Activated naive CD8-positive, alpha-beta T cell treated with anti-CD3 and anti-CD28 coated beads, Interleukin-2, amount 50 U/mL, for 16 hours (primary cell): ENCODE measurements around the gene SKA2.
"Not testable (repeated sequence)": the region's sequence is repeated elsewhere in the genome, so short reads cannot be mapped to it uniquely, and the experiment has no call there.

Experiments
- DNase-seq: peaks from one replicate; pipeline ENCODE4 v3.0.0-alpha.2; 2020; ENCODE audit warnings: low read depth, low spot score

SKA2 gene

DNA sequence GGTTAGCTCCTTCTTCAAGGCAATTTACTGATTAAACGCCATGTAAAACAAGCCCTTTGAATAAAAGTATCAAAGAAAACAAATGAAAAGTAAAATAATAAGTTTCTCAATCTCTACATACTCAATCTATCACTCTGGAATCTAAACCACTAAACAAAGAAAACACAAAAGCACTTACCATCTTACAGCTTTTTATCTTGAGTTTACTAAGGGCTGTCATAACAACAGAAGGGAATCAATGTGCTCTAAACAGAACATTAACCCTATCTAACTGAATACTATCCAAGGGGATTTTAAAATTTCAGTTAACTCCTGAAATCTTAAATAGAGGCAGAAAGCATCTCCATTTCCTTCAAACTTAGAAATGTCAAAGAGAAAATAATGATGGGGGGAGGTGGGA is 3.4 kb downstream of the SKA2 start:
- DNase-seq: no peak

- DNase-seq: no peak
Measured at GRCh38 chr17:59151006-59151405, 4.0 kb downstream of the SKA2 start.

DNA sequence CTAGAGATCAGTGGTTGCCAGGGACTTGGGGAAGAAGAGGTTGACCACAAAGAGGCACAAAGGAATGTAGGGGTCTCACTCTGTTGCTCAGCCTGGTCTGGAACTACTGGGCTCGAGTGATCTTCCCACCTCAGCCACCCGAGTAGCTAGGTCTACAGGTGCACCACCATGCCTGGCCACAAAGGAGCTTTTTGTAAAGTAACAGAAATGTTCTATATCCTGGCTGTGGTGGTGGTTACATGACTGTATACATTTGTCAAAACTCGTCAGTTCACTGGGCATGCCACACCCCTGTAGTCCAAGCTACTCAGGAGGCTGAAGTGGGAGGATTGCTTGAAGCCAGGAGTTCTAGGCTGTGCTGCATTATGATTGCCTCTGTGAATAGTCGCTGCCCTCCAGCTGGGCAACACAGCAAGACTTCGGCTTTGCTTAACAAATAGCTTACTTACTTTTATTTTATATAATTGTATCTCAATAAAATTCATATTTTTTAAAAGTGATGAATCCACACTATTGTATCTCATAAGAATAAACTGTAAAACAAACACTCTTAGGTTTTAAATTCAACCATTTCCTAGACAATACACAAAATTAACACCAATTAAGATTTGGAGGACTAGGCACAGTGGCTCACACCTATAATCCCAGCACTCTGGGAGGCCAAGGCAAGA is 5.0 kb downstream of the SKA2 start:
- no peak for DNase-seq

- no peak for DNase-seq
Measured at GRCh38 chr17:59149051-59149450, 5.9 kb downstream of the SKA2 start.

DNA sequence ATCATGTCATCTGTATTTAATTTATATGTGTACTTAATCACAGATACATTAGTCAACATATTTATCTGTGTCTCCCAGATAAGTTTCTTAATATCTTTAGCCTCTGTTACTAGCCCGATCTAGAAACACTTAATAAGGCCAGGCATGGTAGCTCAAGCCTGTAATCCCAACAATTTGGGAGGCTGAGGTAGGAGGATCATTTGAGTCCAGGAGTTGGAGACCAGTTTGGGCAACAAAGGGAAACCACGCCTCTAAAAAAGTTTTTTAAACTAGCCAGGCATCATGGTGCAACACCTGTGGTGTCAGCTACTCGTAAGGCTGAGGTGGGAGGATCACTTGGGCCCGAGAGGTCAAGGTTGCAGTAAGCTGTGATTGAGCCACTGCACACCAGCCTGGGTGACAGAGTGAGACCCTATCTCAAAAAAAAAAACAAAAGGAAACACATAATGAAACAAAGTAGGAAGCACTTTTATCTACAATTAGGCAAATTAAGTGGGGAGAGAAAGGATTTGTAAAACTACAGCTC is 9.4 kb downstream of the SKA2 start:
- no peak for DNase-seq

DNA sequence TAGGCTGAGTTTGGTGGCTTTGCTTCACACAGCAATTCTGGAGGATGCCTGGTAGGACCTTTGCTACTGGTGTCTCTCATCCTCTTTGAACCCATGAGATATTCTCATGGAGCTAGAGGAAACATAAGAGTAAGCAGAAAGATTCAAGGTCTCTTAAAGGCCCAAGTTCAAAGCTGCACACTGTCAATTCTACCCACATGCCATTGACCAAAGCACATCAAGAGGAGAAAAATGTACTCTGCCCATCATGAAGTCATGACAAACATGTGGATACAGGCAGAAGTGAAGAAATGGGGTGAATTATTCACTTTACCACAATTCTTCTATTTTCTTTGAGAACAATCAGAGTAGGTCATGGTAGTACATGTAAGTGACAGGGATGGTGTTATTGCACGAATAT is 13.1 kb downstream of the SKA2 start:
- no peak for DNase-seq

- DNase-seq: no peak
Measured at GRCh38 chr17:59139939-59140338, 15.0 kb downstream of the SKA2 start.

DNA sequence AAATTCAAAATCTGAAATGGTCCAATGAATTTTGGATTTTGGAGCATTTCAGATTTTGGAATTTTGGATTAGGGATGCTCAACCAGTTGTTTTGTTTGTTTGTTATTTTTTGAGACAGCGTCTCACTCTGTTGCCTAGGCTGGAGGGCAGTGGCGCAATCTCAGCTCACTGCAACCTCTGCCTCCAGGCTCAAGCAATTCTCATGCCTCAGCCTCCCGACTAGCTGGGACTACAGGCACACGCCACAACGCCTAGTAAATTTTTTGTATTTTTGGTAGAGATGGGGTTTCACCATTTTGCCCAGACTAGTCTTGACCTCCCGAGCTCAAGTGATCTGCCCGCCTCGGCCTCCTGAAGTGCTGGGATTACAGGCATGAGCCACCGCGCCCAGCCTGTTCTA is 16.6 kb downstream of the SKA2 start:
- not testable (repeated sequence) for DNase-seq

DNA sequence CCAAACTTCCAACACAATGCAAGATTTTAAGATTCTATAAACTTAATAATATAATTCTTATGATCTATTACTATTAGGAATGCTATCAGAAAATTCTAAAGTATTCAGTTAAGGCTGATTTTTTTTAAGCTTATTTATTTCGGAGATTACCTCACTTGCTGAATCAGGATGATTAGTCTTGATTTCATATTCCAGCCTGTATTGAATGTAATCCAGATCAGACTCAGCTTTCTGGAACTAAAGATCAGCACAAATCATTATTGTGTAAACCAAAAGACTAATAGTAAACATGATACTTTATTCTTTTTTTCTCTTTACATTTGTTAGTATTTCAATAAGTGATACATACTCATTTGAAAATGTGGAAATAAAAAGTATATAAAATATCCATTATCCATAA is 23.9 kb downstream of the SKA2 start:
- no peak for DNase-seq

GRCh38 chr17:59129814-59130213 is 25.2 kb downstream of the SKA2 start:
- DNase-seq: no peak

- no peak for DNase-seq
Measured at GRCh38 chr17:59126809-59127417, 28.1 kb downstream of the SKA2 start.

DNA sequence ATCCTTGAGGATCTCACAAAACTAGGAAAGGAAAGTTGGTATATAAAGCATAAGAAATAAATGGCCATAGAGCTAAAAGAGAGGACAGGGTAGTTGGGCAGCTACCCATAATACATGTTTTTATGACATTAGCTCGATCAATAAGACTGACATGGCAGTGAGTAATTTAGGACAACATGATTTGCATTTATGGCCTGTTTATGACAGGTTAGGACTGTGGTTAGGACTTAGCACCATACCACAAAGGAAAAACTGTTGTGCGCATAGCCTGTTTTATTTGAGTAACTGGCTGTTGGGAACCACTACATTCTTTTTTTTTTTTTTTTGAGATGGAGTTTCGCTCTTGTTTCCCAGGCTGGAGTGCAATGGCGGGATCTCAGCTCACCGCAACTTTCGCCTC is 30.3 kb downstream of the SKA2 start:
- no peak for DNase-seq

GRCh38 chr17:59121901-59122480 is 33.0 kb downstream of the SKA2 start:
- DNase-seq: no peak

DNA sequence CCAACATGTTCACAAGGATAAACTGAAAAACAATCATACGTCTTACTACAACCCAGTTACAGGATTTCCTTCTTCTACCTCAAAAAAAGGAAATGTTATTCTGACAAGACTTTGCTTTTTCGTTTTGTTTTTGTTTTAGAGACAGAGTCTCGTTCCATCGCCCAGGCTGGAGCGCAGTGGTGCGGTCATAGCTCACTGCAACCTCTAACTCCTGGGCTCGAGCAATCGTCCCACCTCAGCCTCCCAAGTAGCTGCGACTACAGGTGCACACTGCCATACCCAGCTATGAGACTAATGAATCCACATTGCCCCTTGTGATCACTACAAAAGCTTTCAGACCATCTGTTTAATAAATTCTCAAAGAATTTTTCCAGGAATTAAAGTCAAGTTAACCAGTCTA is 39.5 kb downstream of the SKA2 start:
- DNase-seq: no peak

- no peak for DNase-seq
Measured at GRCh38 chr17:59111539-59111938, 43.4 kb downstream of the SKA2 start.

DNA sequence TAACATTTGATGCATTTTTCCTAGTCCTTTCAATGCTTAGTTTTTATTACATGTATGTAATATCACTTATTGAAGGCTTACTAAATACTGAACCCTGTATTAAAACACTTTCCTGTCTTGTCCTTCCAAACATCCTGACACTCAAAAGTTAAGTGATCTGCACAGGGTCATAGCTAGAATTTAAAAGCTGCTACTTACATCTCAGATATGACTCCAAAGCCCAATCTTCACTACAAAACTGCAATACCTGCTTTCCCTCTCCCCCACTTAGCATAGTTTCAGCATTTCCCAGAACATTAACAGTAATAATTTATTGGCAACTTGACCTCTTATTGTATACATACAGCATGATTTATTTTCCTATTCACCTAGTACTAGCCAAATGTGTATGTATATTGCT is 44.0 kb downstream of the SKA2 start:
- DNase-seq: no peak

DNA sequence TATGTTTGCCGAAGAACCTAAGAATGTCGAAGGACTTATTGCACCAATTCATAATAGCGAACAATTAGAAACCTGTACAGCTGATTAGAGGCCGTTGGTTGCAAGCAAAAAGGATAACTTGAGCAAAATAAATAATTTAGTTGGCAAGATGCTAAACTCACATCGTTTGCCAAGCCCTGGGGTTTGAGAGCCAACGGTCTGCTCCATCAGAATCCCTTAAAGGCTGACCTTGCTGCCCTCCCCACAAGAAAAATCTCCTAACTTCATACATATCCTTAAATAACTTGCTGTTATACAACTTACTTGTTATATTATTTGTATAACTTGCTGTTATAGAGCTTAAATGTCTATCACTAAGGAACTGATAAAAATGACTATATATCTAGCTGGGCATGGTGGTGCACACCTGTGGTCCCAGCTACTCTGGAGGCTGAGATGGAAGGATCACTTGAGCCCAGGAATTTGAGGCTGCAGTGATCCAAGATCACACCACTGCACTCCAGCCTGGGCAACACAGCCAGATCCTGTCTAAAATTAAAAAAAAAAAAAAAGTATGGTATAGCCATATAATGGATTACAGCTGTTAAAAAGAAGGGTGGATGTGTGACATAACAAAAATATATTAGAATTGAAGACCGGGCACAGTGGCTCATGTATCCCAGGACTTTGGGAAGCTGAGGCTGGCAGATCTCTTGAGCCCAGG is 46.4 kb downstream of the SKA2 start:
- no peak for DNase-seq

DNA sequence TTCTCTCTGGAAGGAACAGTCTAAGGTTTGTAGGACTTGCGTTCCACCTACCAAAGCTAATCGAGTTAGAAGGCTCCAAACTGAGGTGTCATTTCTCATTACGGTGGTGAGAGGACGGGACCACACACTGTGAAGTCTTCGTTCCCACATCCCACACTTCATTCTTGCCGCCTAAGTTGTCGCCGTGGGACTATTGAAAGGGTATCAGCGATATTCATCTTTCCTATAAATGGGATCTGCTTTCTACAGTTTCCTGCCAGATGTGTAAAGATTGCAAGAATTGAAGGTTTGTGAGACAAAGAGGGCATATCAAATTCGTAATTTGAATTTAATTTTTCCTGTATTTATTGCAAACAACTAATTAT is 47.7 kb downstream of the SKA2 start:
- no peak for DNase-seq

DNA sequence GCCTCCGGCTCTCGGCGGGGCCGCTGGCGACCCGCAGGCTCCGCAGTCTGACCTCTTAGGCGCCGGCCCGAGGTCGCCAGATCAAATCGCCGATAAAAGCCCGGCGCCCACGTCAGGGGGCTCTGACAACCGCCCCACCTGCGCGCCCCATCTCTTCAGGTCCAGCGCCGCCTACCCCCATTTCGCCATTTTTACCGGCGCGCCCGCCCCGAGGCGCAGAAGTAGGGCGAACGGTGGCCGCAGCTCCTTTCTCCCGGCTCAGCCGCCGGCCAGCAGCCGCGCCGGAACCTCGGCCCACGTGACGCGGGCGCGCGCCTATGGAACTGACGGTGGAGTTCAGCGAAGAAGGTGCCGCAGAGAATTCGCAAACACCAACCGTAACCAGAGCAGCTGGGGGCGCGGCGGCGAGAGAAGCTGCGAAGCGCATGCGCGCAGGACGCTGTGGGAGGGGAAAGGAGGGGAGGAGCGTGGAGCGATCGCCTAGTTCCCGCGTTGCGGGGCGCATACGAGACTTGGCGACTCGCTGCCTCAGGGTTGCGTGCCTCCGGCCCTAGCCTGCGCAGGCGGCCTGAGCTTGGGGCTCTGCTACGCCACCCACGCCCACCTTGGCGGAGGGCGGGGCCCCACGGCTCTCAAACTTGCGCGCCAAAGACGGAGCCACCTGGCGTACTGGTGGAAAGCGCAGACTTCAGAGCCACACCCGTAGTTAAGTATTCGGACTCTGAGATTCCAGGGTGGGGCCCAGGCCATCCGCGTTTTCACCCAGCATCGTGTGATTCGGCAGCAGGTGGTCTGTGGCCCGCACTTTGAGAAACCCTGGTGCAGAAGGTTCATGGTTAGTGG is 48.3 kb downstream of the SKA2 start, which contains the start of gene TRIM37:
TSS of gene TRIM37 (minus strand) at position 418 of the 843 bp plus-strand sequence. CDS start 419 bp downstream, outside the sequence.
- peak; percentile 96 for DNase-seq

- peak; percentile 32 for DNase-seq
Measured at GRCh38 chr17:59105852-59106462, 49.0 kb downstream of the SKA2 start.

DNA sequence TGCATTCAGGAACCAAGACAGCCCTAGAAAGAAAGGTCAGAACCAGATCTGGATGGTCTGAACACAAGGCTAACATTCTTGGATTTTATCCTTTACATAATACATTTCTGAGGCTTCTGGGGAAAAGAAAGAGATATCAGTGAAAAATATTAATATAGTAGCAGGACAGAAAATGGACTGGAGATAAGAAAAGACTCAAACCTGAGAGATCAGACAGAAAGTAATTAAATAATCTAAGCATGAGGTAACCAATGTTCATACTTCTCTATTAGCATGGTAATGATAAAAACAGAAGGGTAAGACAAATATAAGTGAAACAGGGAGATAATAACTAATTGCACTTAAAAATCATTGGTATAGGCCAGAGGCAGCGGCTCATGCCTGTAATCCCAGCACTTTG is 53.8 kb downstream of the SKA2 start:
- no peak for DNase-seq
